HG03565 (cell line): ENCODE measurements around the gene CDPF1.
"Not testable (repeated sequence)": the region's sequence is repeated elsewhere in the genome, so short reads cannot be mapped to it uniquely, and the experiment has no call there.

Experiments used
- ATAC-seq: cut with Tn5 transposase; IDR thresholded peaks from one replicate; pipeline ENCODE4 v1.9.1; 2021; ENCODE audit warnings: mild to moderate bottlenecking, moderate library complexity; ENCODE audit not compliant: unreplicated experiment

CDPF1 gene

GRCh38 chr22:46226577-46226976 lies 23.5 kb downstream of the CDPF1 start:
- no peak for ATAC-seq

- ATAC-seq: no peak
Measured at GRCh38 chr22:46225631-46226030, 24.5 kb downstream of the CDPF1 start.

GRCh38 chr22:46224898-46225290 lies 25.2 kb downstream of the CDPF1 start:
- no peak for ATAC-seq

- ATAC-seq: no peak
Measured at GRCh38 chr22:46224044-46224897, 25.8 kb downstream of the CDPF1 start.

GRCh38 chr22:46220921-46221320 lies 29.2 kb downstream of the CDPF1 start:
- no peak for ATAC-seq

GRCh38 chr22:46219636-46220035 lies 30.5 kb downstream of the CDPF1 start:
- no peak for ATAC-seq

- no peak for ATAC-seq
Measured at GRCh38 chr22:46214616-46215015, 35.5 kb downstream of the CDPF1 start.

GRCh38 chr22:46214149-46214548 lies 35.9 kb downstream of the CDPF1 start:
- no peak for ATAC-seq

- no peak for ATAC-seq
Measured at GRCh38 chr22:46213052-46213451, 37.0 kb downstream of the CDPF1 start.

- ATAC-seq: no peak
Measured at GRCh38 chr22:46212195-46212594, 37.9 kb downstream of the CDPF1 start.

GRCh38 chr22:46209262-46209661 lies 40.8 kb downstream of the CDPF1 start:
- no peak for ATAC-seq

- ATAC-seq: no peak
Measured at GRCh38 chr22:46203601-46203980, 46.5 kb downstream of the CDPF1 start.

- no peak for ATAC-seq
Measured at GRCh38 chr22:46202897-46203600, 47.0 kb downstream of the CDPF1 start.

- no peak for ATAC-seq
Measured at GRCh38 chr22:46201059-46201757, 48.9 kb downstream of the CDPF1 start.

GRCh38 chr22:46198806-46199205 lies 51.3 kb downstream of the CDPF1 start:
- not testable (repeated sequence) for ATAC-seq

GRCh38 chr22:46198274-46198673 lies 51.8 kb downstream of the CDPF1 start:
- ATAC-seq: no peak

- ATAC-seq: no peak
Measured at GRCh38 chr22:46196278-46196677, 53.8 kb downstream of the CDPF1 start.

- no peak for ATAC-seq
Measured at GRCh38 chr22:46195487-46196165, 54.5 kb downstream of the CDPF1 start.
